H9 (cell line): ENCODE data around the gene UTS2B. TPM values are rescaled to one million over a fixed set of nuclear protein-coding genes. Genes with fewer than 3 reads are reported as not detected.

Experiments
- DNase-seq: peaks from one replicate; pipeline ENCODE4 v3.0.0-alpha.2; 2017
- H2AFZ ChIP-seq: one replicate; pipeline ENCODE4 v1.6.1; 2013; ENCODE audit warnings: mild to moderate bottlenecking, low read length, control low read depth, moderate library complexity
- H2AK5ac ChIP-seq: 2 replicates; pipeline ENCODE4 v1.6.1; 2013; ENCODE audit warnings: low read length, control low read depth, mixed read lengths; ENCODE audit not compliant: insufficient read length
- H2BK120ac ChIP-seq: one replicate; pipeline ENCODE4 v1.6.1; 2013; ENCODE audit warnings: low read depth, mild to moderate bottlenecking, low read length, control low read depth, inconsistent platforms; ENCODE audit not compliant: poor library complexity, severe bottlenecking
- H2BK12ac ChIP-seq: 2 replicates; pipeline ENCODE4 v1.6.1; 2013; ENCODE audit warnings: low read length, control low read depth, mixed read lengths, low read depth; ENCODE audit not compliant: insufficient read length
- H2BK15ac ChIP-seq: 2 replicates; pipeline ENCODE4 v1.6.1; 2013; ENCODE audit warnings: low read depth, low read length, control low read depth
- H2BK20ac ChIP-seq: one replicate; pipeline ENCODE4 v1.6.1; 2013; ENCODE audit warnings: low read depth, mild to moderate bottlenecking, low read length, control low read depth, inconsistent platforms; ENCODE audit not compliant: poor library complexity, severe bottlenecking
- H2BK5ac ChIP-seq: 2 replicates; pipeline ENCODE4 v1.6.1; 2013; ENCODE audit warnings: low read length, control low read depth, mixed read lengths; ENCODE audit not compliant: insufficient read length
- H3K14ac ChIP-seq: 2 replicates; pipeline ENCODE4 v1.6.1; 2013; ENCODE audit warnings: low read length, control low read depth; ENCODE audit not compliant: insufficient read depth
- H3K18ac ChIP-seq: 2 replicates; pipeline ENCODE4 v1.6.1; 2013; ENCODE audit warnings: low read depth, mild to moderate bottlenecking, mixed read lengths, low read length, control low read depth; ENCODE audit not compliant: insufficient read length
- H3K23ac ChIP-seq: 2 replicates; pipeline ENCODE4 v1.6.1; 2013; ENCODE audit warnings: low read length, control low read depth, mixed read lengths, low read depth; ENCODE audit not compliant: insufficient read length
- H3K23me2 ChIP-seq: 2 replicates; pipeline ENCODE4 v1.6.1; 2013; ENCODE audit warnings: low read depth, mild to moderate bottlenecking, mixed read lengths, low read length, control low read depth; ENCODE audit not compliant: insufficient read length, poor library complexity, severe bottlenecking
- H3K27ac ChIP-seq: 2 replicates; pipeline ENCODE4 v1.5.1; 2013; ENCODE audit warnings: low read length, control low read depth, mixed read lengths, low read depth; ENCODE audit not compliant: insufficient read length
- H3K27me3 ChIP-seq: 2 replicates; pipeline ENCODE4 v1.6.1; 2013; ENCODE audit warnings: low read length, control low read depth, inconsistent platforms; ENCODE audit not compliant: insufficient read depth
- H3K4ac ChIP-seq: 2 replicates; pipeline ENCODE4 v1.6.1; 2013; ENCODE audit warnings: low read depth, mild to moderate bottlenecking, control low read depth, inconsistent platforms, low read length, moderate library complexity
- H3K4me1 ChIP-seq: 2 replicates; pipeline ENCODE4 v1.6.1; 2013; ENCODE audit warnings: low read length, control low read depth, inconsistent platforms; ENCODE audit not compliant: insufficient read depth
- H3K4me2 ChIP-seq: 2 replicates; pipeline ENCODE4 v1.6.1; 2013; ENCODE audit warnings: low read length, control low read depth, mixed read lengths; ENCODE audit not compliant: insufficient read length, insufficient read depth
- H3K56ac ChIP-seq: 2 replicates; pipeline ENCODE4 v1.6.1; 2013; ENCODE audit warnings: low read depth, mild to moderate bottlenecking, mixed read lengths, low read length, control low read depth; ENCODE audit not compliant: insufficient read length
- H3K79me1 ChIP-seq: 2 replicates; pipeline ENCODE4 v1.6.1; 2013; ENCODE audit warnings: low read depth, mild to moderate bottlenecking, moderate library complexity, low read length, control low read depth, inconsistent platforms; ENCODE audit not compliant: insufficient read depth, poor library complexity, severe bottlenecking
- H3K79me2 ChIP-seq: 2 replicates; pipeline ENCODE4 v1.6.1; 2013; ENCODE audit warnings: low read length, control low read depth, inconsistent platforms; ENCODE audit not compliant: insufficient read depth
- H3K9ac ChIP-seq: 2 replicates; pipeline ENCODE4 v1.6.1; 2013; ENCODE audit warnings: low read length, control low read depth, mixed read lengths; ENCODE audit not compliant: insufficient read length; ENCODE audit errors: extremely low read depth
- H3K9me3 ChIP-seq: one replicate; pipeline ENCODE4 v1.6.1; 2013; ENCODE audit warnings: low read depth, low read length, inconsistent platforms; ENCODE audit not compliant: control insufficient read depth
- H3T11ph ChIP-seq: one replicate; pipeline ENCODE4 v1.6.1; 2013; ENCODE audit warnings: mild to moderate bottlenecking, low read length, control low read depth, inconsistent platforms
- H4K20me1 ChIP-seq: one replicate; pipeline ENCODE4 v1.6.1; 2013; ENCODE audit not compliant: control insufficient read depth, insufficient read length, insufficient read depth
- H4K5ac ChIP-seq: 2 replicates; pipeline ENCODE4 v1.6.1; 2013; ENCODE audit warnings: low read depth, mild to moderate bottlenecking, mixed read lengths, low read length, control low read depth; ENCODE audit not compliant: insufficient read length
- H4K8ac ChIP-seq: replicated peaks from 2 replicates; pipeline ENCODE4 v1.6.1; 2013; ENCODE audit warnings: low read length, control low read depth, mixed read lengths, low read depth; ENCODE audit not compliant: insufficient read length
- H4K91ac ChIP-seq: 2 replicates; pipeline ENCODE4 v1.6.1; 2013; ENCODE audit warnings: low read depth, mild to moderate bottlenecking, moderate library complexity, mixed read lengths, low read length, control low read depth; ENCODE audit not compliant: insufficient read length
- H3K27ac Mint-ChIP-seq, 3 experiments: 2 replicates in 2 of 3; 3 replicates in 1 of 3; pipeline ENCODE4 v1.8.0; 2020 to 2021; ENCODE audit warnings: mixed read lengths in 3 of 3, mild to moderate bottlenecking in 1 of 3, moderate library complexity in 1 of 3
- H3K27me3 Mint-ChIP-seq: 2 replicates; pipeline ENCODE4 v1.8.0; 2021; ENCODE audit warnings: low read depth, mild to moderate bottlenecking, moderate library complexity, mixed read lengths
- H3K36me3 Mint-ChIP-seq, 3 experiments: 2 replicates in 2 of 3; 3 replicates in 1 of 3; pipeline ENCODE4 v1.8.0; 2020 to 2021; ENCODE audit warnings: low read depth in 3 of 3, mixed read lengths in 3 of 3; ENCODE audit not compliant: insufficient read depth in 1 of 3
- H3K4me1 Mint-ChIP-seq, 2 experiments: 2 replicates each; pipeline ENCODE4 v1.8.0; 2020; ENCODE audit warnings: mixed read lengths in 2 of 2
- H3K4me3 Mint-ChIP-seq, 2 experiments: 2 replicates in 1 of 2; 3 replicates in 1 of 2; pipeline ENCODE4 v1.8.0; 2020 to 2021; ENCODE audit warnings: mild to moderate bottlenecking in 2 of 2, mixed read lengths in 2 of 2, moderate library complexity in 1 of 2
- H3K9me3 Mint-ChIP-seq, 2 experiments: 2 replicates in 1 of 2; 3 replicates in 1 of 2; pipeline ENCODE4 v1.8.0; 2020; ENCODE audit warnings: mild to moderate bottlenecking in 2 of 2, mixed read lengths in 2 of 2, moderate library complexity in 1 of 2
- WGBS: extraction: QIAGEN DNeasy Blood & Tissue Kit; methylation state at CpG from one replicate; pipeline ENCODE4 v1.1.7; 2013; ENCODE audit warnings: missing lambda C conversion rate, low lambda C conversion rate, mixed read lengths; ENCODE audit not compliant: insufficient read length; ENCODE audit errors: extremely low coverage; 5-methylcytosine and 5-hydroxymethylcytosine counted together
- total RNA-seq: library from RNA; stranded (reverse); gene quantifications from 2 replicates; pipeline ENCODE4 v1.2.1, GENCODE V29; 2021
- TF ChIP-seq, protein P1 (sequence below): fragments of 200-600 bp; sonication (generic); conservative IDR thresholded peaks from 3 replicates; pipeline ENCODE4 v1.8.0; 2021; ENCODE audit warnings: antibody characterized with exemption, mild to moderate bottlenecking

Gene UTS2B
- total RNA-seq, 1 experiment from 2014 or later = 0.09 TPM

DNA sequence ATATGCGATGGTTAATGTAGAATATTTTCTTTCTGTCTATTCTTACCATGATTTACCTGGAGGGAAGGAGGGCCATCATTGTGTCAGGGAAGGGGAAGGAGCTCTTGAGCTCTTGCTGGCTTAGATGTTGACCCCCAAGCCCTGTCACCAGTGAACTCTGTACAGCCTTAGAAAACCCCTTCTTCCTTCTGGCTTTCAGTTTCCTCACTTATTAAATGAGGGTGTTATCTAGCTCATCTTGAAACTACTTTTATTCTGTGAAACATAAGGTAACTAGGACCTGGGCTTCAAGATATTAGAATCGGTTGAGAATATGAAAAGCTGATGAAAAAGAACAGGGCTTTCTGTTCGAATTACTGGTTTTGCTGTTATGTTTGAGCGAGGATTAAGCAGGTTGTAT is 25.1 kb upstream of the UTS2B start:
- no peaks in the 10 kb centered on the region for H4K20me1 ChIP-seq
- no peak overlapping the region for H4K91ac ChIP-seq
- H3K14ac ChIP-seq = no peak overlapping the region
- H3K9me3 ChIP-seq = no peaks in the 10 kb centered on the region
- H3T11ph ChIP-seq = no peak overlapping the region
- Mint-ChIP-seq H3K9me3 (no peaks in the 10 kb centered on the region), H3K4me1 (peaks cover 37 to 46% of the 10 kb centered on the region in 2 experiments), H3K27me3 (no peaks in the 10 kb centered on the region), H3K36me3 (peaks cover 5 to 15% (median 7%) of the 10 kb centered on the region in 3 experiments), H3K27ac (no peak overlapping the region), H3K4me3 (no peak overlapping the region)
- no peak overlapping the region for H2AFZ ChIP-seq
- H2BK120ac ChIP-seq = no peak overlapping the region
- H2AK5ac ChIP-seq = no peak overlapping the region
- no peak overlapping the region for H3K23ac ChIP-seq
- H3K79me2 ChIP-seq = peaks cover 2% of the 10 kb centered on the region; the same call in 1 of the 2 replicates
- H2BK15ac ChIP-seq = no peak overlapping the region
- no peak overlapping the region for H4K5ac ChIP-seq
- H3K27ac ChIP-seq = no peak overlapping the region
- no peak overlapping the region for H3K4ac ChIP-seq
- H3K79me1 ChIP-seq = no peaks in the 10 kb centered on the region
- H2BK20ac ChIP-seq = no peak overlapping the region
- no peak overlapping the region for H2BK12ac ChIP-seq
- no peak overlapping the region for H4K8ac ChIP-seq
- H3K56ac ChIP-seq = no peak overlapping the region
- no peak overlapping the region for H3K4me2 ChIP-seq
- no peak overlapping the region for H3K18ac ChIP-seq
- WGBS = 100% methylated on average over 1 of the region's 4 CpGs
- no peak overlapping the region for H2BK5ac ChIP-seq
- H3K4me1 ChIP-seq = peaks cover 15% of the 10 kb centered on the region; the same call in 1 of the 2 replicates
- TF ChIP-seq, protein P1, sequence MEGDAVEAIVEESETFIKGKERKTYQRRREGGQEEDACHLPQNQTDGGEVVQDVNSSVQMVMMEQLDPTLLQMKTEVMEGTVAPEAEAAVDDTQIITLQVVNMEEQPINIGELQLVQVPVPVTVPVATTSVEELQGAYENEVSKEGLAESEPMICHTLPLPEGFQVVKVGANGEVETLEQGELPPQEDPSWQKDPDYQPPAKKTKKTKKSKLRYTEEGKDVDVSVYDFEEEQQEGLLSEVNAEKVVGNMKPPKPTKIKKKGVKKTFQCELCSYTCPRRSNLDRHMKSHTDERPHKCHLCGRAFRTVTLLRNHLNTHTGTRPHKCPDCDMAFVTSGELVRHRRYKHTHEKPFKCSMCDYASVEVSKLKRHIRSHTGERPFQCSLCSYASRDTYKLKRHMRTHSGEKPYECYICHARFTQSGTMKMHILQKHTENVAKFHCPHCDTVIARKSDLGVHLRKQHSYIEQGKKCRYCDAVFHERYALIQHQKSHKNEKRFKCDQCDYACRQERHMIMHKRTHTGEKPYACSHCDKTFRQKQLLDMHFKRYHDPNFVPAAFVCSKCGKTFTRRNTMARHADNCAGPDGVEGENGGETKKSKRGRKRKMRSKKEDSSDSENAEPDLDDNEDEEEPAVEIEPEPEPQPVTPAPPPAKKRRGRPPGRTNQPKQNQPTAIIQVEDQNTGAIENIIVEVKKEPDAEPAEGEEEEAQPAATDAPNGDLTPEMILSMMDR = no peak
- H3K23me2 ChIP-seq = no peaks in the 10 kb centered on the region
- no peaks in the 10 kb centered on the region for H3K27me3 ChIP-seq
- no peak overlapping the region for H3K9ac ChIP-seq
- DNase-seq = no peak
